NK-92 (cell line): ENCODE results near the gene SLF2.

Source experiments
- DNase-seq: peaks from one replicate; lab custom pipeline; 2025; ENCODE audit not compliant: unreplicated experiment; lab: John Stamatoyannopoulos, UW

SLF2 gene

DNA sequence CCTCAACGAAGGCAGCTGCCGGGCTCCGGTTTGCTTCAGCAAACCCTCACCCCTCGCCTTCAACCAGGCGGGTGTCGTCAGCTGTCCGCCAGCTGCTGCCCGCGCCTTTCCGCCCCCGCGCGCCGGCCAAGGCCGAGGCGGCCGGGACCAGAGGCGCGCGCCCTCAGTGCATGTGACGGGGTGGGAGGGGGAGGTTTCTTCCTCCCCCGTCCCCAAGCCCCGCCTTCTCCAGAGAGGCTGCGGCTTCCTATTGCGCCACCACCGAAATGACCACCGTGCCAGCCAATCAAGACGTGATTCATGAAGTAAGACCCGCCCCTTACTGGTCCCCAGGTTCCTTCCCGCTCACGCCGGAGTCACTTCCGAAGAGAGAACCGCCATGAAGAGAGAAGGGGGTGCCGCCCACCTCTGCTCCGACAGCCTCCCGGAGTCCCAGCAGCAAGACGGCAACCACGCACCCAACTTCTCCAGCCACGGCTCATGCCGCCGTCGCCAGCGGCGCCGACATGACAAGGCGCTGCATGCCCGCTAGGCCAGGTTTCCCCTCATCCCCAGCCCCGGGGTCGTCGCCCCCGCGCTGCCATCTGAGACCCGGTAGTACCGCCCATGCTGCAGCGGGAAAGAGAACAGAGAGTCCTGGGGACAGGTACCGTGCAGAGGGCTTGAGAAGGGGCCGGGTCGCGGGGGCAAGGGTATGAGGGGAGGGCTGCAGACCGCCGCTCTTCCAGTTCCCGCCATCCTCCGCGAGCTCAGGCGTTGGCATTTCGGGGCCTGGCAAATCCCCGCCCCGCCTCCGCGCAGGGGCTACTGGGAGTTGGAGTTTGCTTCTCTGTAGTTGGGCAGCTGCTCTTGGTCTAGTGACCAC, at the start of gene SLF2:
Gene SLF2 (plus strand): TSS at position 359 of the 865 bp plus-strand sequence. CDS start 148 bp downstream, at position 507.
- peak; percentile 34 for DNase-seq

DNA sequence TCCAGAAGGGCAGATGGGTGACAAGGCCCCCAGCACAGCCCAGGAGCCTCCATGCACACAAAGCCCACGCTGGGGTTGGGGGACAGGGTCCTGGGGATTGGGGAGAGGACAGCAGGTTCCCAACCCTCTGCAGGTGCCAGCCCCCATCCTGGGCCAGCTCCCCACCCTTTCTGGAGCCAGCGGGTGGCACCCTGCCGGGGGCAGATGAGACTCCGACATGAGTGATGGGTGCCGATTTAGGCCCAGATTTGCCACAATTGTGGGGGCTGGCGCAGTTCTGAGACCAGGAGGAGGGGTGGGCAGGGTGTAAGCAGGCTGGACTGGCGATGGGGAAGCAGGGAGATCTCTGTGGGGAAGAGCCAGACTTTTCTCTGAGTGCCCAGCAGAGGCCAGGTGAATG, 49.3 kb upstream of the SLF2 start:
- no peak for DNase-seq

GRCh38 chr10:100864036-100864885, 48.5 kb upstream of the SLF2 start:
- no peak for DNase-seq

GRCh38 chr10:100864978-100865377, 47.8 kb upstream of the SLF2 start:
- DNase-seq, result no peak

DNA sequence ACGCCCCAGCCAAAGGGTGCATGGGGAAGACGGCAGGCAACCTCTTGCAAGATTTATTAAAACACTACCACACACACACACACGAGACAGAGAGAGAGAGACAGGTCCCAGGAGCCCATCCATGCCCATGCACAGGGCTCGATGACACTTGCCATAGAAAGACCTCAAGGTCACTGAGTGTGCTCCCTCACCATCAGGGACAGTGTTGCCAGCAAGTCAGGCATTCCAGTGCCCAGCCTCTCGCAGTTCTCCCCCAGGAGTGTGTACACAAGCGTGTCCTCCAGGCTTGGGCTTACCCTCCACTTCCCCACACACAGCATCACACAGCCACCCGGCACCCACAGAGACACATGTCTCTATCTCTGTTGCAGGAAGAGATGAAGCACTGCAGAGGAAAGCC, 46.8 kb upstream of the SLF2 start:
- no peak for DNase-seq

DNA sequence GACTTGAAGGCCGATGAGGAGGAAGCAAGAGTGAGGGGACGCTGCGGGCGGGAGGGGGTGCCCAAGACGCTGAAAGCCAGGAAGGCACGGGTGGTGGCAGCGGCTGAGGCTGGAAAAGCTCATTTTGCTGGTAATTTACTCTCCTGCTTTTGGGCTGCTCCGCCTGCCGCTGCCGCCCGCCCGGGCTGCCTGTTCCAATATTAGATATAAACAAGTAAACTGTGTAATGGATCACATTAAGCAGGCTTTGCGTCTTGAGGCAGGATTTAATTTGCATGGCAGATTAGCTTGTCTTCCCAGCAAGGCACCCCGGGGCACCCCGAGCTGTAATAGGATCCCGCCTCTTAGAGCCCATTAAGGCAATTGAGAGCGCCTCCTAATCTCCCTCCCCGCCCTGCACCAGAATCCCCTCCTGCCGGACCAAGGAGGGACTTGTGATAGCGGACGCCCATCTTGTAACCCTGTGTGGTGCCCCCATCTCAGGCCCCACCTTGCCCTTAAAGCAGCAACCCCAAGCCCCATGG, 46.1 kb upstream of the SLF2 start:
- DNase-seq, result no peak

DNA sequence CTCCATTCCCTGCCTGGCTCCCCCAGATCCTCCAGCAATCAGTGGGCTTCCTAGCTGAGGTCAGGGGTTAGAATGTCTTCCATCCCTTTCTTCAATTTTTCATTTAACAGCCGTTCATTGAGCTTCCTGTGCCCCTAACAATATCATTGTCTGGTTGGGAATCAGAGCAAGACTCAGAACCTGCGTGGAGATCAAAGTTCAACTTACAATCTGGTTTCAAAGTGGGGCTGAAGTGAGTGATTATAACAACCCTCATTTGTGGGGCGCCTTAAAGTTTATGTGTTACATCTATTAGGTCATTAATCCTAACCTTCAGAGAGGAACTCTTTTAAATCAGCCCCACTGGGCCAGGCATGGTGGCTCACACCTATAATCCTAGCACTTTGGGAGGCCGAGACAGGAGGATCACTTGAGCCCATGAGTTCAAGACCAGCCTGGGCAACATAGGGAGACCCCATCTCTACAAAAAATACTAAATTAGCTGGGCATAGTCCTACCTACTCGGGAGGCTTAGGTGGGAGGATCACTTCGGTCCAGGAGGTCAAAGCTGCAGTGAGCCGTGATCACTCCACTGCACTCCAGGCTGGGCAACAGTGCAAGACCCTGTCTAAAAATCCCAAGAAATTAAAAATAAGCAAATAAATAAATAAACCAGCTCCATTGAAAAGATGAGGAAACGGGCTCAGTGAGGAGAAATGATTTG, 45.4 kb upstream of the SLF2 start:
- no peak for DNase-seq

GRCh38 chr10:100868382-100868781, 44.4 kb upstream of the SLF2 start:
- DNase-seq, result no peak

GRCh38 chr10:100869399-100869798, 43.4 kb upstream of the SLF2 start:
- no peak for DNase-seq

- no peak for DNase-seq
Observed at GRCh38 chr10:100872034-100872791, 40.5 kb upstream of the SLF2 start.

GRCh38 chr10:100873146-100873826, 39.5 kb upstream of the SLF2 start:
- no peak for DNase-seq

- DNase-seq, result no peak
Observed at GRCh38 chr10:100873827-100874326, 38.9 kb upstream of the SLF2 start.

GRCh38 chr10:100874702-100875483, 37.9 kb upstream of the SLF2 start:
- no peak for DNase-seq

- DNase-seq, result no peak
Observed at GRCh38 chr10:100875484-100876166, 37.1 kb upstream of the SLF2 start.

DNA sequence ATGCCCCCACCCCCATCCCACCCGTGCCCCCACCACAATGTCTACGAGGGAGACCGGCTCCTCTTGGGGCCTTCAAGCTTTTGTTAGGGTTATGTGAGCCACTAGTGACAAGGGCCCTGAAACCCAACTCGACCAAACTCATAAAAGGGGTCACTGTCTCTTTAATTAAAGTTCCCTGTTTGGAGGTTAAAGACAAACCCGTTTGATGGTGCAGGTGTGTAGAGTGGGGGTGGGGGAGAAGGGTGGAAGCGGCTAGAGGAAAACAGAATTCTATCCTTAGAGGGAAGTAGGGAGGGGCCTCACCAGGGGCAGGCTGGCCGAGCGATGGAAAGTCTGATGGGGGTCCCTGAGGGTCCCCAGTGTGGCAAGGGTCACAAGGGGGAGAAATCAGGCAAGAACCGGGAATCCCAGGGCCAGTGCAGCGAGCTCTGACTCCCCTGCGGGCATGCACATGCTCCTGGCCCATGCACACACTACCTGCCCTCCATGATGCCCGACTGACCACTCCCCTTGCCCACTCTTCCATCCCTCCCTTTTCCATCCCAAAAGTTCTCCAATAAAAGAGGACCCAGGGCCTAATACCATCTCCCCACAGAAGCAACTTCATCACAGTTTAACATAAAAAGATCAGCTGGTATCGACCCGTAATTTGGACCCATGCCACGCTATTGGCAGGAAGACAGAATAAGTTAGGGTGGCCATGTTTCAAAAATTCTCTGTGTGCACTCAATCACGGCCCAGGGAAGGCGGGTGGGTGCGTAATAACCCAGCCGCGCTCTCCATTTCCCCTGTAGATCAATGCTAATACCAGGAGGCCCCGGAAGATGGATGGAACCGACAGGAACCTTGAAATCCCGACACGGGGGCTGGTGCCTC, 35.9 kb upstream of the SLF2 start:
- DNase-seq, result no peak

GRCh38 chr10:100877461-100877850, 35.3 kb upstream of the SLF2 start:
- no peak for DNase-seq

GRCh38 chr10:100878291-100878910, 34.4 kb upstream of the SLF2 start:
- DNase-seq, result no peak
